HepG2 (cell line): ENCODE measurements around the gene CARD8.

Source experiments
- ARNT ChIP-seq: fragments of 450-650 bp; IDR thresholded peaks from 2 replicates; pipeline ENCODE4 v1.6.1; 2017
- EZH2 ChIP-seq: conservative IDR thresholded peaks from 2 replicates; pipeline ENCODE4 v1.6.1; 2012; ENCODE audit warnings: mild to moderate bottlenecking, low read depth, low read length, moderate library complexity
- HDAC6 ChIP-seq: fragments of 200-600 bp; sonication (generic); IDR thresholded peaks from 2 replicates; pipeline ENCODE4 v1.7.0; 2017; ENCODE audit warnings: mild to moderate bottlenecking, antibody characterized with exemption, low read length, low read depth
- HNRNPH1 ChIP-seq: fragments of 200-400 bp; formaldehyde crosslinking; optimal IDR thresholded peaks from 2 replicates; pipeline ENCODE3; 2017; ENCODE audit warnings: mild to moderate bottlenecking, low read depth, low read length
- NFYB ChIP-seq: sonication (generic); formaldehyde crosslinking; IDR thresholded peaks from 2 replicates; pipeline ENCODE4 v1.4.0; 2020; ENCODE audit warnings: missing genetic modification reagents
- NR2C2 ChIP-seq: sonication (generic); formaldehyde crosslinking; IDR thresholded peaks from 2 replicates; pipeline ENCODE4 v1.4.0; 2020; ENCODE audit warnings: missing genetic modification reagents, mild to moderate bottlenecking, moderate library complexity, borderline replicate concordance
- POLR2A ChIP-seq, 2 experiments: IDR thresholded peaks; 2 replicates each; pipeline ENCODE4 v1.6.1; 2011; ENCODE audit warnings: low read depth in 2 of 2, low read length in 2 of 2, mild to moderate bottlenecking in 1 of 2, moderate library complexity in 1 of 2; ENCODE audit not compliant: insufficient read depth in 1 of 2
- TF ChIP-seq, protein P1 (sequence below): sonication (generic); formaldehyde crosslinking; IDR thresholded peaks from 2 replicates; pipeline ENCODE4 v1.4.0; 2020; ENCODE audit warnings: missing genetic modification reagents, mild to moderate bottlenecking, borderline replicate concordance
- TF ChIP-seq, protein P2 (sequence below): sonication (generic); formaldehyde crosslinking; IDR thresholded peaks from 2 replicates; pipeline ENCODE4 v1.5.0; 2020; ENCODE audit warnings: mild to moderate bottlenecking, missing genetic modification reagents, moderate library complexity

DNA sequence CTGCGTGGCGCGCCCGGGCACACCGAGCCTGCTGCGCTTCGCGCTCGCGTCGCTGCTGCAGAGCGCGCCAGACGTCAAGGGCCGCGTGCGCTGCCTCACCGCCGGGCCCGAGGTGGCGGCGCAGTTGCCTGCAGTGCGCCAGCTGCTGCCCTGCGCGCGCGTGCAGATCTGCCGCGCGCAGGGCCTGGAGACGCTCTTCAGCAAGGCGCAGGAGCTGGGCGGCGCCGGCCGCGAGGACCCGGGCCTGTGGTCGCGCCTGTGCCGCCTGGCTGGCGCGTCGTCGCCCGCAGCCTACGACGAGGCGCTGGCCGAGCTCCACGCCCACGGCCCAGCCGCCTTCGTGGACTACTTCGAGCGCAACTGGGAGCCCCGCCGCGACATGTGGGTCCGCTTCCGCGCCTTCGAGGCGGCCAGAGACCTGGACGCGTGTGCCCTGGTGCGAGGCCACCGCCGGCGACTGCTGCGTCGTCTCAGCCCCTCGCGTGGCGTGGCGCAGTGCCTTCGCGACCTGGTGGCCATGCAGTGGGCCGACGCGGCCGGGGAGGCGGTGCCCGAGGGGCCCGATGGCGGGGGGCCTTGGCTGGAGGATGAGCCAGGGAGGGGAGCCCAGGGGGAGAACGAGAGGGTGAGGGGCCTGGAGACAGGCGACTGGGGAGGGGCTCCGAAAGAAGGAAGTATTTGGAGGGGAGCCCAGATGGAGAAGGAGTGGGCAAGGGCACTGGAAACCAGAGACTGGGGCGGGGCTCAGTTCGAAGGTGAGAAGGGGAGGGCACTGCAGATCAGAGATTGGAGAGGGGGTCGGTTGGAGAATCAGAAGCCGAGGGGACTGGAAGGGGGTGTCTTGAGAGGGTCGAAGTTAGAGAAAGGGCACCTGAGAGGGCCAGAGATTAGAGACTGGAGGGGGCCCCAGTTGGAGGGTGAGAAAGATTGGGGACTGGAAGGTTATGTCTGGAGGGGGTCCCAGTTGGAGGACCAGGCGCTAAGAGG is 60.6 kb downstream of the CARD8 start:
- TF ChIP-seq, protein P1, sequence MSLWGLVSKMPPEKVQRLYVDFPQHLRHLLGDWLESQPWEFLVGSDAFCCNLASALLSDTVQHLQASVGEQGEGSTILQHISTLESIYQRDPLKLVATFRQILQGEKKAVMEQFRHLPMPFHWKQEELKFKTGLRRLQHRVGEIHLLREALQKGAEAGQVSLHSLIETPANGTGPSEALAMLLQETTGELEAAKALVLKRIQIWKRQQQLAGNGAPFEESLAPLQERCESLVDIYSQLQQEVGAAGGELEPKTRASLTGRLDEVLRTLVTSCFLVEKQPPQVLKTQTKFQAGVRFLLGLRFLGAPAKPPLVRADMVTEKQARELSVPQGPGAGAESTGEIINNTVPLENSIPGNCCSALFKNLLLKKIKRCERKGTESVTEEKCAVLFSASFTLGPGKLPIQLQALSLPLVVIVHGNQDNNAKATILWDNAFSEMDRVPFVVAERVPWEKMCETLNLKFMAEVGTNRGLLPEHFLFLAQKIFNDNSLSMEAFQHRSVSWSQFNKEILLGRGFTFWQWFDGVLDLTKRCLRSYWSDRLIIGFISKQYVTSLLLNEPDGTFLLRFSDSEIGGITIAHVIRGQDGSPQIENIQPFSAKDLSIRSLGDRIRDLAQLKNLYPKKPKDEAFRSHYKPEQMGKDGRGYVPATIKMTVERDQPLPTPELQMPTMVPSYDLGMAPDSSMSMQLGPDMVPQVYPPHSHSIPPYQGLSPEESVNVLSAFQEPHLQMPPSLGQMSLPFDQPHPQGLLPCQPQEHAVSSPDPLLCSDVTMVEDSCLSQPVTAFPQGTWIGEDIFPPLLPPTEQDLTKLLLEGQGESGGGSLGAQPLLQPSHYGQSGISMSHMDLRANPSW (CRISPR knock-in tag): no peak
- TF ChIP-seq EZH2 (no peak), NFYB (no peak), ARNT (no peak), HNRNPH1 (no peak), HDAC6 (no peak), POLR2A (IDR thresholded peaks at IDR 0.05; ENCODE audit: insufficient read depth in 1 of 2, low read depth in 2 of 2, low read length in 2 of 2) (no peak), NR2C2 (CRISPR knock-in tag) (no peak)
- TF ChIP-seq, protein P2, sequence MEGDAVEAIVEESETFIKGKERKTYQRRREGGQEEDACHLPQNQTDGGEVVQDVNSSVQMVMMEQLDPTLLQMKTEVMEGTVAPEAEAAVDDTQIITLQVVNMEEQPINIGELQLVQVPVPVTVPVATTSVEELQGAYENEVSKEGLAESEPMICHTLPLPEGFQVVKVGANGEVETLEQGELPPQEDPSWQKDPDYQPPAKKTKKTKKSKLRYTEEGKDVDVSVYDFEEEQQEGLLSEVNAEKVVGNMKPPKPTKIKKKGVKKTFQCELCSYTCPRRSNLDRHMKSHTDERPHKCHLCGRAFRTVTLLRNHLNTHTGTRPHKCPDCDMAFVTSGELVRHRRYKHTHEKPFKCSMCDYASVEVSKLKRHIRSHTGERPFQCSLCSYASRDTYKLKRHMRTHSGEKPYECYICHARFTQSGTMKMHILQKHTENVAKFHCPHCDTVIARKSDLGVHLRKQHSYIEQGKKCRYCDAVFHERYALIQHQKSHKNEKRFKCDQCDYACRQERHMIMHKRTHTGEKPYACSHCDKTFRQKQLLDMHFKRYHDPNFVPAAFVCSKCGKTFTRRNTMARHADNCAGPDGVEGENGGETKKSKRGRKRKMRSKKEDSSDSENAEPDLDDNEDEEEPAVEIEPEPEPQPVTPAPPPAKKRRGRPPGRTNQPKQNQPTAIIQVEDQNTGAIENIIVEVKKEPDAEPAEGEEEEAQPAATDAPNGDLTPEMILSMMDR (CRISPR knock-in tag): no peak
